ENCODE results near the gene KMT2C.
A peak's percentile ranks its signal among the peaks of the same experiment; 100 is the strongest.

KMT2C gene

DNA sequence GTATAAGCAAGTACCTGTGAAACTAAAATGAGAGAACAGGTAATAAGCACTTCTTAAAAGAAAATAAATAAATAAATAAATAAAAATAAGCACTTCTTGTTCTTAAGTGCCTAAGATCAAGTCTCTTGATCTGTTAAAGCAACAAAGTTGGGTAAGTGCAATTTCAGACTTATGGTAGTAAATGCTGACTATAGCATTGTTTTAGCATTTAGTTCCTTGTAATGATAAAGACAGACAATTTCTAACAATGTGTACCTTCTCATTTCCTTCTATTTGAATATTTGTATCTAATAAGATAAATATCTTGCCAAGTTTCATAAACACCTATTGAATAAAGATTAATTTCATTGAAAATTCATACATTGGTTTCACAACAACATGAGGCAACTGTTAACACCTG is 323.0 kb downstream of the KMT2C start:
- no peak overlapping the region for H3K4me3 ChIP-seq (ENCODE audit: low read length)
- TF ChIP-seq CTCF (IDR thresholded peaks at IDR 0.05; ENCODE audit: insufficient read depth, low read depth, low read length, missing control alignments): no peak
- no peak for DNase-seq (ENCODE audit: low read depth)

GRCh38 chr7:152108359-152108758 is 327.4 kb downstream of the KMT2C start:
- no peak overlapping the region for H3K4me3 ChIP-seq (ENCODE audit: low read length)
- no peak for TF ChIP-seq CTCF (IDR thresholded peaks at IDR 0.05; ENCODE audit: insufficient read depth, low read depth, low read length, missing control alignments)
- DNase-seq (ENCODE audit: low read depth): peak; percentile 13

DNA sequence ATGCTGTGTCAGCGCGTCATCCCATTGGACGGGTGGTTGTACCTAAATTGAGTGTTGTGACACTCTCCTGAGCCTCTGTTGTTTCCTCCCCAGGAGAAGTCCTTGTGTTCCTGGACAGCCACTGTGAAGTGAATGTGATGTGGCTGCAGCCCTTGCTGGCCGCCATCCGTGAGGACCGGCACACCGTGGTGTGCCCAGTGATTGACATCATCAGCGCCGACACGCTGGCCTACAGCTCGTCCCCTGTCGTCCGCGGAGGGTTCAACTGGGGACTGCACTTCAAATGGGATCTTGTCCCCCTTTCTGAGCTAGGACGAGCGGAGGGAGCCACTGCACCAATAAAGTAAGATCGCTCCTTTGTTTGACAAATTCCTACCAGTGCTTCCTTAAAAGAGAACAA is 327.9 kb downstream of the KMT2C start:
- no peak overlapping the region for H3K4me3 ChIP-seq (ENCODE audit: low read length)
- no peak for DNase-seq (ENCODE audit: low read depth)
- TF ChIP-seq CTCF (IDR thresholded peaks at IDR 0.05; ENCODE audit: insufficient read depth, low read depth, low read length, missing control alignments): no peak

GRCh38 chr7:152106990-152107389 is 328.8 kb downstream of the KMT2C start:
- DNase-seq (ENCODE audit: low read depth): no peak
- TF ChIP-seq CTCF (IDR thresholded peaks at IDR 0.05; ENCODE audit: insufficient read depth, low read depth, low read length, missing control alignments): no peak

GRCh38 chr7:152105205-152105604 is 330.6 kb downstream of the KMT2C start:
- DNase-seq (ENCODE audit: low read depth): no peak
- H3K4me3 ChIP-seq (ENCODE audit: low read length): no peak overlapping the region
- TF ChIP-seq CTCF (IDR thresholded peaks at IDR 0.05; ENCODE audit: insufficient read depth, low read depth, low read length, missing control alignments): no peak

More at GRCh38 chr7:152106990-152107389, 328.8 kb downstream of the KMT2C start:
- no peak overlapping the region for H3K4me3 ChIP-seq (ENCODE audit: low read length)

DNA sequence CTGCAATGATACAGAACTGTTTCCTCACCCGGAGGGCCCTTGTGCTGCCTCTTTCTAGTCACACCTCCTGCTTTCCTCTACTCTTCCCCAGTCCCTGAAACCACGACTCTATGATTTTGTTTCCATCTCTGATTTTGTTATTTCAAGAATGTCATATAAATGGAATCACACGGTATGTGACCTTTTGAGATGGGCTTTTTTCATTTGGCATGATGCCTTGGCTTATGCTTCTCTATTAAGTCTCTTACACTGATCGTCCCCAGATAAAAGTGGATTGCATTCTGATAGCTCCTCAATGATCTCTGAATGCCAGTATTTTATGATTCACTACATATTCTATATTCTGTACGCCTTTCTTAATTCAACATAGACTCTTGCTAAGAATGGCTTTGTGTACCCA is 332.1 kb downstream of the KMT2C start:
- H3K4me3 ChIP-seq (ENCODE audit: low read length): no peak overlapping the region
- TF ChIP-seq CTCF (IDR thresholded peaks at IDR 0.05; ENCODE audit: insufficient read depth, low read depth, low read length, missing control alignments): no peak

DNA sequence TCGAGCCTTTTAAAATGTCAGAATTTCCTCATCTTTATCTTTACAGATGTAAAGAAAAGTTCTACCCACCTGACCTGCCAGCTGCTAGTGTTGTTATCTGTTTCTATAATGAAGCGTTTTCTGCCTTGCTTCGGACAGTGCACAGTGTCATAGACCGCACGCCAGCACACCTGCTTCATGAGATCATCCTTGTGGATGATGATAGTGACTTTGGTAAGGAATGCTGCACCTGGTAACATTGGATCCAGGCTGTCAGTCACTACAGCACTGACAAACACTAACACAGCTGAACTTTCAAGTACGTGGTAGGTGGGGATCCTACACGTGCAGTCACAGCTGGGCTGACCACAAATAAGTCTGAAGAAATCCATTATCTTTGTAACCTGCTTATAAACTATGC is 332.7 kb downstream of the KMT2C start:
- no peak for TF ChIP-seq CTCF (IDR thresholded peaks at IDR 0.05; ENCODE audit: insufficient read depth, low read depth, low read length, missing control alignments)
- DNase-seq (ENCODE audit: low read depth): no peak
- H3K4me3 ChIP-seq (ENCODE audit: low read length): no peak overlapping the region

More for the DNA sequence above, 332.1 kb downstream of the KMT2C start:
- DNase-seq (ENCODE audit: low read depth): no peak
